H1 (cell line): Measurements from ENCODE around the gene ZBTB20. TPM values are rescaled to one million over a fixed set of nuclear protein-coding genes. Genes with fewer than 3 reads are reported as not detected.

Source experiments
- CTCF ChIA-PET: fragments of 300-600 bp; sonication (Branson Sonifier 250); formaldehyde crosslinking; loops from one replicate; lab custom pipeline; 2021; ENCODE audit not compliant: partially characterized antibody; lab: Charles Lee
- POLR2A ChIA-PET: fragments of 300-600 bp; sonication (Branson Sonifier 250); formaldehyde crosslinking; loops from one replicate; lab custom pipeline; 2021; ENCODE audit warnings: inconsistent platforms; ENCODE audit not compliant: partially characterized antibody; lab: Charles Lee
- DNase-seq, 2 experiments: peaks; one replicate each; pipeline versions ENCODE4 v3.0.0 to v3.0.0-alpha.2; 2010 to 2022; ENCODE audit warnings: low spot score in 2 of 2, low read depth in 1 of 2, mixed read lengths in 1 of 2
- FAIRE-seq: peaks from 2 replicates; lab custom pipeline; 2011; peaks lifted over from hg19 to GRCh38; lab: Jason Lieb, UNC
- H2AFZ ChIP-seq: 2 replicates; pipeline ENCODE4 v1.8.1; 2012; ENCODE audit warnings: low read length, inconsistent platforms
- H2AK5ac ChIP-seq: 2 replicates; pipeline ENCODE4 v1.6.1; 2013; ENCODE audit warnings: low read depth, low read length
- H2BK120ac ChIP-seq: replicated peaks from 2 replicates; pipeline ENCODE3; 2013; ENCODE audit warnings: low read depth, low read length, inconsistent platforms
- H2BK12ac ChIP-seq: 2 replicates; pipeline ENCODE4 v1.6.1; 2013; ENCODE audit warnings: low read depth, low read length
- H2BK15ac ChIP-seq: 2 replicates; pipeline ENCODE4 v1.6.1; 2013; ENCODE audit warnings: low read length
- H2BK20ac ChIP-seq: 2 replicates; pipeline ENCODE4 v1.6.1; 2013; ENCODE audit warnings: low read length
- H2BK5ac ChIP-seq: 2 replicates; pipeline ENCODE4 v1.6.1; 2013; ENCODE audit warnings: low read depth, low read length
- H3K14ac ChIP-seq: 2 replicates; pipeline ENCODE4 v1.6.1; 2013; ENCODE audit warnings: inconsistent platforms; ENCODE audit not compliant: insufficient read length
- H3K18ac ChIP-seq: 2 replicates; pipeline ENCODE4 v1.6.1; 2013; ENCODE audit warnings: low read length; ENCODE audit errors: extremely low read depth
- H3K23ac ChIP-seq: 2 replicates; pipeline ENCODE4 v1.6.1; 2013; ENCODE audit warnings: inconsistent platforms; ENCODE audit not compliant: insufficient read length
- H3K23me2 ChIP-seq: 2 replicates; pipeline ENCODE4 v1.6.1; 2013; ENCODE audit warnings: low read depth, low read length
- H3K27ac ChIP-seq: 2 replicates; pipeline ENCODE4 v1.6.1; 2011; ENCODE audit warnings: low read depth, low read length, inconsistent platforms
- H3K27me3 ChIP-seq, 4 experiments: replicated peaks in 1 of 4; 1 replicate in 1 of 4; 2 replicates in 3 of 4; pipeline versions ENCODE4 v1.6.1 to v1.8.1; 2011 to 2013; ENCODE audit warnings: low read length in 3 of 4, mild to moderate bottlenecking in 3 of 4, inconsistent platforms in 2 of 4, mixed read lengths in 2 of 4, moderate library complexity in 1 of 4; ENCODE audit not compliant: control insufficient read depth in 3 of 4, insufficient read depth in 3 of 4; ENCODE audit errors: extremely low read depth in 1 of 4
- H3K36me3 ChIP-seq, 4 experiments: 2 replicates each; pipeline versions ENCODE4 v1.6.1 to v1.8.1; 2011 to 2013; ENCODE audit warnings: mild to moderate bottlenecking in 4 of 4, low read length in 3 of 4, moderate library complexity in 2 of 4, control low read depth in 1 of 4, inconsistent platforms in 1 of 4; ENCODE audit not compliant: insufficient read depth in 4 of 4, control insufficient read depth in 2 of 4
- H3K4ac ChIP-seq: replicated peaks from 2 replicates; pipeline ENCODE3; 2013; ENCODE audit warnings: low read length, low read depth, mixed read lengths, inconsistent platforms; ENCODE audit not compliant: insufficient read length
- H3K4me1 ChIP-seq, 4 experiments: replicated peaks in 1 of 4; 1 replicate in 1 of 4; 2 replicates in 3 of 4; pipeline versions ENCODE4 v1.6.1 to v1.8.1; 2011 to 2013; ENCODE audit warnings: low read length in 3 of 4, inconsistent platforms in 2 of 4, mixed read lengths in 1 of 4; ENCODE audit not compliant: insufficient read depth in 4 of 4, control insufficient read depth in 3 of 4
- H3K4me2 ChIP-seq, 2 experiments: 2 replicates each; pipeline versions ENCODE4 v1.6.1 to v1.8.1; 2011 to 2013; ENCODE audit warnings: low read depth in 2 of 2, low read length in 2 of 2, control low read depth in 1 of 2, inconsistent platforms in 1 of 2, mild to moderate bottlenecking in 1 of 2; ENCODE audit not compliant: insufficient read depth in 1 of 2
- H3K4me3 ChIP-seq, 4 experiments: fragments of 200-600, 300-600 bp in 1 of 4; sonication (generic), shearing (Covaris generic), sonication (Bioruptor Twin) in 1 of 4; 2 replicates each; pipeline versions ENCODE4 v1.5.1 to v1.8.1; 2011 to 2016; ENCODE audit warnings: low read length in 4 of 4, low read depth in 3 of 4, control low read depth in 2 of 4, inconsistent platforms in 2 of 4, mild to moderate bottlenecking in 2 of 4, mixed read lengths in 1 of 4, moderate library complexity in 1 of 4; ENCODE audit not compliant: insufficient read depth in 2 of 4; ENCODE audit errors: extremely low read depth in 1 of 4
- H3K56ac ChIP-seq: replicated peaks from 2 replicates; pipeline ENCODE3; 2013; ENCODE audit warnings: low read depth, mild to moderate bottlenecking, mixed read lengths, low read length, inconsistent platforms; ENCODE audit not compliant: insufficient read length
- H3K79me1 ChIP-seq: 2 replicates; pipeline ENCODE4 v1.6.1; 2013; ENCODE audit warnings: low read depth, low read length, control low read depth
- H3K79me2 ChIP-seq, 2 experiments: 2 replicates each; pipeline versions ENCODE4 v1.6.1 to v1.8.1; 2012 to 2013; ENCODE audit warnings: low read length in 2 of 2, mild to moderate bottlenecking in 2 of 2, inconsistent platforms in 1 of 2; ENCODE audit not compliant: insufficient read depth in 2 of 2, control insufficient read depth in 1 of 2
- H3K9ac ChIP-seq, 4 experiments: replicated peaks in 1 of 4; 1 replicate in 1 of 4; 2 replicates in 3 of 4; pipeline versions ENCODE4 v1.6.1 to v1.8.1; 2011 to 2013; ENCODE audit warnings: low read depth in 3 of 4, low read length in 3 of 4, control low read depth in 2 of 4, mild to moderate bottlenecking in 2 of 4, moderate library complexity in 2 of 4, inconsistent platforms in 1 of 4; ENCODE audit errors: extremely low read depth in 1 of 4
- H3K9me3 ChIP-seq, 2 experiments: 2 replicates each; pipeline versions ENCODE4 v1.6.1 to v1.8.1; 2012 to 2013; ENCODE audit warnings: mild to moderate bottlenecking in 2 of 2, moderate library complexity in 2 of 2, control low read depth in 1 of 2, inconsistent platforms in 1 of 2, low read depth in 1 of 2, low read length in 1 of 2, mixed read lengths in 1 of 2; ENCODE audit not compliant: insufficient read depth in 2 of 2
- H4K20me1 ChIP-seq, 2 experiments: replicated peaks in 1 of 2; 2 replicates each; pipeline versions ENCODE3 to v1.8.1; 2011 to 2013; ENCODE audit warnings: inconsistent platforms in 2 of 2, low read length in 2 of 2, mild to moderate bottlenecking in 1 of 2; ENCODE audit not compliant: insufficient read depth in 2 of 2, control insufficient read depth in 1 of 2
- H4K5ac ChIP-seq: 2 replicates; pipeline ENCODE4 v1.6.1; 2013; ENCODE audit warnings: low read length, low read depth, mixed read lengths, inconsistent platforms; ENCODE audit not compliant: insufficient read length
- H4K8ac ChIP-seq: 2 replicates; pipeline ENCODE4 v1.8.0; 2013; ENCODE audit warnings: mild to moderate bottlenecking, moderate library complexity, low read length, inconsistent platforms; ENCODE audit not compliant: insufficient read depth; ENCODE audit errors: extremely low read depth
- H4K91ac ChIP-seq: replicated peaks from 2 replicates; pipeline ENCODE3; 2013; ENCODE audit warnings: low read length, mixed read lengths, inconsistent platforms; ENCODE audit not compliant: insufficient read length
- CEBPB ChIP-seq: IDR thresholded peaks from 2 replicates; pipeline ENCODE4 v1.6.1; 2012; ENCODE audit warnings: low read depth, low read length
- EP300 ChIP-seq, 2 experiments: IDR thresholded peaks; 1 replicate in 1 of 2; 2 replicates in 1 of 2; pipeline ENCODE4 v1.6.1; 2011 to 2012; ENCODE audit warnings: low read depth in 2 of 2, low read length in 2 of 2, mild to moderate bottlenecking in 2 of 2, borderline replicate concordance in 1 of 2, inconsistent platforms in 1 of 2, moderate library complexity in 1 of 2
- WGBS, 2 experiments: shearing (Covaris generic) in 1 of 2; methylation state at CpG; one replicate each; pipeline versions ENCODE4 v1.1.6 to v1.1.7; 2013 to 2015; ENCODE audit warnings: low lambda C conversion rate in 2 of 2, mixed read lengths in 2 of 2, inconsistent platforms in 1 of 2, low coverage in 1 of 2, missing lambda C conversion rate in 1 of 2; ENCODE audit not compliant: insufficient replicate concordance in 2 of 2, insufficient coverage in 1 of 2, insufficient read length in 1 of 2; ENCODE audit errors: extremely low coverage in 1 of 2, missing lambda C conversion rate in 1 of 2; 5-methylcytosine and 5-hydroxymethylcytosine counted together
- polyA plus RNA-seq, 7 experiments: library from polyadenylated mRNA; depleted of rRNA in 3 of 7; stranded (reverse) in 5 of 7; unstranded in 2 of 7; fragments of >200 nt in 5 of 7; fragments of 200-250 nt in 2 of 7; gene quantifications; 1 replicate in 5 of 7; 2 replicates in 1 of 7; 4 replicates in 1 of 7; pipeline versions ENCODE4 v1.2.1 to v1.2.3, GENCODE V29; 2011 to 2013; ENCODE audit warnings: missing spikeins in 2 of 7, mixed read lengths in 2 of 7
- total RNA-seq: library from RNA; stranded (reverse); fragmentation: NEBNext Ultra II Directional; extraction: Animal tissue kit (Norgen Biotek cat#: 25700); gene quantifications from 2 replicates; pipeline ENCODE4 v1.2.1, GENCODE V29; 2021

ZBTB20 gene
- total and polyA plus RNA-seq, 2 of the 8 experiments (the other 6 are each of a cell fraction or from before 2014, with no cell fraction given), result 0.35 to 1.3 TPM

DNA sequence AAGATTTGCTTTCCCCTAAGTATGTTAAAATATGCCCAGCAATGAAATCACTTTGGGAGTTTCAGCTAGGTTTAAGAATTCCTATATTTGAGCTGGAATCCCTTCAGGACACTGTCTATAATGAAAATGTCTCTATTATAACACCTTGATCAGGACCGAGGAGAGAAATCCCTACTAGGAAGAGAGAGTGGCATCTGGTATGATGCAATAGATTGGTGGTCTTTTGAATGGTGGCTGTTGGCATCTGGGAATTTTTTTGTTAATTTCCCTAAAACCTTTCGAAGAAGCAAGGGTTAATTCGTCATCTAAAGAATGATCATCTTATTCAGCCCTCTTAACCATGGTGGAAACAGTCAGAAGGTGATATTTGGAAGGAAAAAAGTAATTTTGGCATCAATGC lies 810.2 kb downstream of the ZBTB20 start:
- Histone ChIP-seq H4K5ac (no peak overlapping the region), H3K14ac (no peak overlapping the region), H3K9me3 (no peaks in the 10 kb centered on the region), H3K4me2 (no peak overlapping the region), H2BK5ac (no peak overlapping the region), H2BK15ac (no peak overlapping the region), H3K4me1 (peaks cover 0 to 10% (median 6%) of the 10 kb centered on the region in 4 experiments; a peak in 4 of 7 replicates), H2BK12ac (no peak overlapping the region), H3K23me2 (no peaks in the 10 kb centered on the region), H3K23ac (no peak overlapping the region), H3K4ac (no peak overlapping the region), H4K8ac (no peak overlapping the region), H3K56ac (no peak overlapping the region), H3K79me2 (no peaks in the 10 kb centered on the region), H4K91ac (no peak overlapping the region), H2AK5ac (no peak overlapping the region), H3K4me3 (no peak overlapping the region), H3K27me3 (no peaks in the 10 kb centered on the region), H2BK20ac (no peak overlapping the region), H3K27ac (no peak overlapping the region), H2BK120ac (no peak overlapping the region), H3K18ac (no peak overlapping the region), H2AFZ (no peak overlapping the region), H3K79me1 (no peaks in the 10 kb centered on the region), H3K36me3 (no peaks in the 10 kb centered on the region), H3K9ac (no peak overlapping the region), H4K20me1 (no peaks in the 10 kb centered on the region)
- DNase-seq (no peak), FAIRE-seq (no peak)
- 83% methylated on average over 3 of the region's 3 CpGs; no CpG with 5 or more reads in 1 of the 2 experiments for WGBS, 2 experiments
- TF ChIP-seq EP300 (IDR thresholded peaks at IDR 0.05; ENCODE audit: borderline replicate concordance in 1 of 2, low read depth in 2 of 2, low read length in 2 of 2) (no peak), CEBPB (peak; percentile 82)
- ChIA-PET POLR2A (no interaction called here), CTCF (interaction anchor here (1.1 to 3.0 kb wide), 8 partner anchors 10 to 97 kb away, joined by 3 to 12 read pairs (median 3); no protein-coding TSS in a partner anchor)
